ENCODE data around the gene DGKI. TPM values are rescaled to one million over a fixed set of nuclear protein-coding genes. Genes with fewer than 3 reads are reported as not detected.

DGKI gene
- total RNA-seq, 1 donor, result 4.7 TPM

DNA sequence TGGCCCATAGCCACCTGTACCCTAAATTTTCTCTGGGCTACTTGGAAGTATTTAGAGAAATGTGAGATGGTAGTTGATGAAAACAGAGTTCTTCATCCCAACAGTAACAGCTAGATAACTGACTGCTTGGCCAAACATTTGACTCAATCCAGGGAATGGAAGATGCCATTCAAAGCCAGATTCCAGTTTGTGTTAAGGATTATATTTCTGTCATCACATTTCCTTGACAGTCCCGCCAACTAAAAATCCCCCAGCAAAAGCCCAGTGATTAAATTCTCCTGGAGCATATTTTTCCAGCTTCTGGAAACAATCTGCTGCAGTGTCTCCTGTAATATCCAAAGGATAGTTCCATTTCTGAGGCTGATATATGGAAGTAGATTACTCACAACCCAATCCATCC lies 457.9 kb downstream of the DGKI start:
- TF ChIP-seq, protein P1, sequence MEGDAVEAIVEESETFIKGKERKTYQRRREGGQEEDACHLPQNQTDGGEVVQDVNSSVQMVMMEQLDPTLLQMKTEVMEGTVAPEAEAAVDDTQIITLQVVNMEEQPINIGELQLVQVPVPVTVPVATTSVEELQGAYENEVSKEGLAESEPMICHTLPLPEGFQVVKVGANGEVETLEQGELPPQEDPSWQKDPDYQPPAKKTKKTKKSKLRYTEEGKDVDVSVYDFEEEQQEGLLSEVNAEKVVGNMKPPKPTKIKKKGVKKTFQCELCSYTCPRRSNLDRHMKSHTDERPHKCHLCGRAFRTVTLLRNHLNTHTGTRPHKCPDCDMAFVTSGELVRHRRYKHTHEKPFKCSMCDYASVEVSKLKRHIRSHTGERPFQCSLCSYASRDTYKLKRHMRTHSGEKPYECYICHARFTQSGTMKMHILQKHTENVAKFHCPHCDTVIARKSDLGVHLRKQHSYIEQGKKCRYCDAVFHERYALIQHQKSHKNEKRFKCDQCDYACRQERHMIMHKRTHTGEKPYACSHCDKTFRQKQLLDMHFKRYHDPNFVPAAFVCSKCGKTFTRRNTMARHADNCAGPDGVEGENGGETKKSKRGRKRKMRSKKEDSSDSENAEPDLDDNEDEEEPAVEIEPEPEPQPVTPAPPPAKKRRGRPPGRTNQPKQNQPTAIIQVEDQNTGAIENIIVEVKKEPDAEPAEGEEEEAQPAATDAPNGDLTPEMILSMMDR (IDR thresholded peaks at IDR 0.05; ENCODE audit: insufficient read depth, low read length), result no peak
- H3K4me3 ChIP-seq (ENCODE audit: low read depth, low read length), result no peak overlapping the region
- DNase-seq (ENCODE audit: low read depth), result no peak

DNA sequence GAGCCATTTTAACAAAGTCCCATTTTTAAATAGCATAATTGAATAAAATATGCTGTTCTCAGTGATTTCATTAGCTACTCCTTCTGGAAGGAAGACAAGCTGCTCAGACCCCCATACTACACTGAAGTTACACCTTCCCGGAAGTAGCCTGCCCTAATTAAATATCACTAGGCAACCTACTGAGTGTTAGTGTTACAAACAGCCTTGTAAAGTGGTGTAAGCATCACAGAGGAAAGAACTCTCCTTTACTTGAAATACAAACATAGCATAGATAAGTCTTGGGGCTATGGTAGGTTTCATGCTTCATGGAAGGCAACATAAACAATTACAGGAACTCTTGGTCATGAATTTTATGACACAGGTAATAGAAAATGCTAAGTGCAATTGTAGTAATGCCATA lies 459.8 kb downstream of the DGKI start:
- no peak for DNase-seq (ENCODE audit: low read depth)

DNA sequence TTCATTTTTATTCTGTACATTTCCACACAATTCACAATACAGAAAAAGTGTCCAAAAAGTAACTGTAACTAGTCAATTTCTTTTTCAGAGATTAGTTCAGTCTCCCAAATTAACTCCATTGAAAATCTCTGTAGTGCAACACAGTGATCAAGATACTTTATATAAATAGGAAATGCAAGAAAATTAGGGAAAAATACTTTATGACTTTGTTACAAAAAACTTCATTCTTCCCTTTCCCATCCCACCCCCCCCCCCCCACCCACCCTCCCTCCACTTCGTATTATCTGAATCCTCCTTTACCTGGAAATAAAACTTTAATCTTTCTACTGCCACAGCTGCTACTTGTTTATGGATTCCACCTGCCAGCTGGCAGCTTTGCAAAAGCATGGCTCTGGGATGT lies 465.7 kb downstream of the DGKI start:
- TF ChIP-seq, protein P1 (IDR thresholded peaks at IDR 0.05; ENCODE audit: insufficient read depth, low read length), result no peak
- no peak overlapping the region for H3K4me3 ChIP-seq (ENCODE audit: low read depth, low read length)
- DNase-seq (ENCODE audit: low read depth), result no peak

More for the DNA sequence above, 459.8 kb downstream of the DGKI start:
- no peak overlapping the region for H3K4me3 ChIP-seq (ENCODE audit: low read depth, low read length)
- TF ChIP-seq, protein P1 (IDR thresholded peaks at IDR 0.05; ENCODE audit: insufficient read depth, low read length), result no peak

DNA sequence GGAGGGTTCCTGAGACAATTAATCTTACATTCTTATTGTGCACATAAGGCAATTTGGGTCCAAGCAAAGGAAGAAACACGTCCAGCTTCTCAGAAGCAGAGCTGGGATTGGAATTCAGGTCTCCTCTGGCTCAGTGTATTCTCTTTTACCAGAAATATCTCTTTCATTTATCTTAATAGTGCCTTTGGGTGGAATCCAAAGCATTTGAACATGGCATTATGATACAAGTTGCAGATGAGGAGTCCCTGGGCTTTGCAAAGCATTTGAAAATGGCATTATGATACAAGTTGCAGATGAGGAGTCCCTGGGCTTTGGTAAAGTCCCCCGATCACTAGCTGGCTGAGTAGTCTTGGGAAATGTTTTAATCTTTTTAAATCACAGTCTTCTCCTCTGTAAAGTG lies 473.3 kb downstream of the DGKI start:
- no peak overlapping the region for H3K4me3 ChIP-seq (ENCODE audit: low read depth, low read length)
- peak; percentile 2 for DNase-seq (ENCODE audit: low read depth)
- TF ChIP-seq, protein P1 (IDR thresholded peaks at IDR 0.05; ENCODE audit: insufficient read depth, low read length), result no peak

DNA sequence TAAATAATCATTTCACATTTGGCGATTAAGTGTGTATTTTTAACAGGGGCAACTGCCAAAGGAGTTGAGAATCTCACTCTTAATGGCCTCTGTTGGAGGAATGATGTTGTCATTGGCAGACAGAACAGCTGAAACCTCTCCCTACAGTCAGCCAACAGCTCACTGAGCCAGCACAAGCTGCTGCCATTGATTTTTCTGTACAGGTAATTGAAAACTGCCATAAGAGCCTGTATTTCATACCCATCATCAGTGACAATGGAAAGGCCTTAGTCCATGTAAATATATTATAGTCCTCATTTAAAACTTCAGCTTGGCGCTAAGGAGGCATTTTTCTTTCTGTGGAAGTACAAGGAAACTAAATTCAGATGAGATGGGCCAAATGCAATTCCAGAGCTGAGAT lies 475.2 kb downstream of the DGKI start:
- no peak for DNase-seq (ENCODE audit: low read depth)
- TF ChIP-seq, protein P1 (IDR thresholded peaks at IDR 0.05; ENCODE audit: insufficient read depth, low read length), result no peak
- H3K4me3 ChIP-seq (ENCODE audit: low read depth, low read length), result no peak overlapping the region

DNA sequence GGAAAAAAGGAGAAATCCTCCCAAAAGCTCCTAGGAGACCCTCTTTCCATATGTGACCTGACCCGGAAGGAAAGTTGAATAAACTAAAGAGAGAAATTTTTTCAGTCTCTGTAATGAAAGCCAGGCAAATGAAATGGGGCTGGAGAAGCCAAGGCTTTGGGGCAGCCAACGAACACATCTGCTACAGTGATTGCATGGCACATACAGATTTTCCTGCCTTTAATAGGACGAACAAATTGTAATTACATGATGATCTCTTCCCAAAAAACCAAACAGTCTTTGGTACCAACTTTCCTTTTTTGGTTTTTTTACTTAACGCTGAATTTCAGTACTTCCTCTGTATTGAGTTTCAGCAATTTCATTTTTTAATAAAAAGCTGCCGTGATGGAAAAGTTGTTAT lies 479.8 kb downstream of the DGKI start:
- TF ChIP-seq, protein P1 (IDR thresholded peaks at IDR 0.05; ENCODE audit: insufficient read depth, low read length), result no peak
- DNase-seq (ENCODE audit: low read depth), result no peak
- no peak overlapping the region for H3K4me3 ChIP-seq (ENCODE audit: low read depth, low read length)

DNA sequence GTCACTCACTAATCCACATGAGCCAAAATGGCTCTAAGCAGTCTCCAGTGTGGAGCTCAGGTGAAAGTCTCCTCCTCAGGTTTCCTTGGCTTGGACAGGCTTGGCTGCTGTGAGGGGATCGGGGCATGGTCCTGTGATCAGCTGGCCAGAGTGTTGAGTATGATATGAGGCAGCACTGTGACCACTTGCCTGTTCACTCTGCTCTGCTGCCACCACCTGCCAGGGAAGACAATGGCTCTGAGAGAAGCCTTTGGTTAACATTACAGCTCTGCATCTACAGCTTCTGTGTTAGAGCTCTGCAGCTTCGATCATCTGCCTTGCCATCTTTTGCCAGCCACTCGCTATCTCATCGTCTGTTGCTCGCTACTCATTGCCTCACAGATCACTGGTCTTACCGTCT lies 483.1 kb downstream of the DGKI start:
- TF ChIP-seq, protein P1 (IDR thresholded peaks at IDR 0.05; ENCODE audit: insufficient read depth, low read length), result no peak
- H3K4me3 ChIP-seq (ENCODE audit: low read depth, low read length), result no peak overlapping the region
- no peak for DNase-seq (ENCODE audit: low read depth)

Measured in fibroblast of the aortic adventitia (primary cell).